ENCODE results near the gene KLHL15. TPM values are rescaled to one million over a fixed set of nuclear protein-coding genes. Genes with fewer than 3 reads are reported as not detected.
"Not testable (repeated sequence)": the region's sequence is repeated elsewhere in the genome, so short reads cannot be mapped to it uniquely, and the experiment has no call there.

The KLHL15 gene
- polyA plus RNA-seq, 1 experiment = 2.7 TPM

GRCh38 chrX:23982891-23983290 is 44.1 kb downstream of the KLHL15 start:
- no peaks in the 10 kb centered on the region; the same call in 1 of the 2 replicates for H3K36me3 ChIP-seq (ENCODE audit: control insufficient read depth, insufficient read depth, low read length)
- TF ChIP-seq, protein P1, sequence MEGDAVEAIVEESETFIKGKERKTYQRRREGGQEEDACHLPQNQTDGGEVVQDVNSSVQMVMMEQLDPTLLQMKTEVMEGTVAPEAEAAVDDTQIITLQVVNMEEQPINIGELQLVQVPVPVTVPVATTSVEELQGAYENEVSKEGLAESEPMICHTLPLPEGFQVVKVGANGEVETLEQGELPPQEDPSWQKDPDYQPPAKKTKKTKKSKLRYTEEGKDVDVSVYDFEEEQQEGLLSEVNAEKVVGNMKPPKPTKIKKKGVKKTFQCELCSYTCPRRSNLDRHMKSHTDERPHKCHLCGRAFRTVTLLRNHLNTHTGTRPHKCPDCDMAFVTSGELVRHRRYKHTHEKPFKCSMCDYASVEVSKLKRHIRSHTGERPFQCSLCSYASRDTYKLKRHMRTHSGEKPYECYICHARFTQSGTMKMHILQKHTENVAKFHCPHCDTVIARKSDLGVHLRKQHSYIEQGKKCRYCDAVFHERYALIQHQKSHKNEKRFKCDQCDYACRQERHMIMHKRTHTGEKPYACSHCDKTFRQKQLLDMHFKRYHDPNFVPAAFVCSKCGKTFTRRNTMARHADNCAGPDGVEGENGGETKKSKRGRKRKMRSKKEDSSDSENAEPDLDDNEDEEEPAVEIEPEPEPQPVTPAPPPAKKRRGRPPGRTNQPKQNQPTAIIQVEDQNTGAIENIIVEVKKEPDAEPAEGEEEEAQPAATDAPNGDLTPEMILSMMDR (IDR thresholded peaks at IDR 0.05; ENCODE audit: insufficient read depth, low read depth, low read length) = no peak
- H3K27me3 ChIP-seq (ENCODE audit: control insufficient read depth, insufficient read depth, low read length) = no peaks in the 10 kb centered on the region
- H3K4me3 ChIP-seq (ENCODE audit: low read depth, low read length) = no peak overlapping the region
- DNase-seq (ENCODE audit: low read depth) = no peak
- ChIA-PET CTCF (no interaction called here), POLR2A (no interaction called here)

GRCh38 chrX:23981711-23982110 is 45.3 kb downstream of the KLHL15 start:
- Histone ChIP-seq H3K36me3 (ENCODE audit: control insufficient read depth, insufficient read depth, low read length) (no peaks in the 10 kb centered on the region), H3K4me3 (ENCODE audit: low read depth, low read length) (no peak overlapping the region), H3K27me3 (ENCODE audit: control insufficient read depth, insufficient read depth, low read length) (no peaks in the 10 kb centered on the region)
- ChIA-PET POLR2A (no interaction called here), CTCF (interaction anchor here (0.6 kb wide), 1 partner anchor 814 kb away, joined by 3 read pairs; no protein-coding TSS in a partner anchor)
- DNase-seq (ENCODE audit: low read depth) = no peak
- TF ChIP-seq, protein P1 (IDR thresholded peaks at IDR 0.05; ENCODE audit: insufficient read depth, low read depth, low read length) = no peak

DNA sequence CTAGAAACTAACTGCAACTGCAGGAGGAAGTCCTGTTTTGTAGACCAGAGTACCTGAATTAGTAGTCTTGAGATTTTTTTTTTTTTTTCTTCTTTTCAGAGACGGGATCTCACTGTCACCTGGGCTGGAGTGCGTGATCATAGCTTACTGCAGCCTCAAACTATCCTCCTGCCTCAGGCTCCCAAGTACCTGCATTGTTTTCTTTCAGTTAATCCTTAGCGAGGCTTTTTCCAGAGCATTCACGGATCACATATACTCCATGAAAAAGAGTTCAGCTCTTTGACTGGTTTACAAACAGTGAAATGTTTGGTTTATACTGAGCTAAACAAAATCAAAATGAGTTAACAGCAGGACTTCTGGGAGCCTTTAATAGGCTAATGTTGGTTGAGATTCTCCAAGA is 45.8 kb downstream of the KLHL15 start:
- H3K36me3 ChIP-seq (ENCODE audit: control insufficient read depth, insufficient read depth, low read length) = no peaks in the 10 kb centered on the region
- DNase-seq (ENCODE audit: low read depth) = no peak
- ChIA-PET CTCF (no interaction called here), POLR2A (no interaction called here)
- no peak overlapping the region for H3K4me3 ChIP-seq (ENCODE audit: low read depth, low read length)
- H3K27me3 ChIP-seq (ENCODE audit: control insufficient read depth, insufficient read depth, low read length) = no peaks in the 10 kb centered on the region
- TF ChIP-seq, protein P1 (IDR thresholded peaks at IDR 0.05; ENCODE audit: insufficient read depth, low read depth, low read length) = no peak

DNA sequence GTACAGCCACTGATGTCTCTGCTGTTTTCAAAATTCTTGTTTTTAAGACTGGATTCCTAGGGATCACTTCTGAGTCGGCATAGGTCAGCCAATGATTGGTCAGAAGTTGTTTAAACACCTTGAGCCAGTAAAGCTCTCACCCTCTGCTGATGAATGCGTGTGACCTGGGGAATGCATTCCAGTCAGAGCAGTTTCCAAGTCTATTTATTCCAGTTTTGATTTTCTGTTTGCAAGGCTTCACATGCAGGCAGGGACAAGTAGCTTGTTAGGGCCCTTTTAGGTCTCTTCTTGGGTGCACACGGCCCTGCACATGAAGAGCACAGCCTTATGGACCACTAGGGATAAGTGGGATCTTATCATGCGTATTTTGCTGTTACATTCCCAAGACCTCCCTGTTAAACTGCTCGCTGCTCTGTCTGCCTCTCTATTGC is 47.0 kb downstream of the KLHL15 start:
- no peaks in the 10 kb centered on the region for H3K27me3 ChIP-seq (ENCODE audit: control insufficient read depth, insufficient read depth, low read length)
- CTCF ChIA-PET = no interaction called here
- TF ChIP-seq, protein P1 (IDR thresholded peaks at IDR 0.05; ENCODE audit: insufficient read depth, low read depth, low read length) = no peak
- no peak overlapping the region for H3K4me3 ChIP-seq (ENCODE audit: low read depth, low read length)
- no peak for DNase-seq (ENCODE audit: low read depth)
- POLR2A ChIA-PET = no interaction called here
- H3K36me3 ChIP-seq (ENCODE audit: control insufficient read depth, insufficient read depth, low read length) = no peaks in the 10 kb centered on the region

DNA sequence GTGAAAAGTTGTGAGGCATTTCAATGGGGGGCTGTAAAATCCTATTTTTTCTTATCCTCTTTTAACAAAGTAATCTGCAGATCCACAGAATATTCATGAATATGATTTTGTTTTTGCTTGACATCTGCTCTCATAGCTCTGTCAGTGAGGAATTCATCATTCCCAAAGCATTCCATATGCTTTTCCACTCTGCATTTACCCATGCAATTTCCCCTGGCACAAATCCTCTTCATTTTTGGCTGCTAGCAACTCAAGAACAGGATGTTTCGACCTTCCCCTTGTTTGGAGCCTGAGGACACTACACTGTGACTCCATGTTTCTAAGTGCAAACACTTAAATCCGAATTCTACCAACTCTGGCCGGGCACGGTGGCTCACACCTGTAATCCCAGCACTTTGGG is 48.5 kb downstream of the KLHL15 start:
- no peak for DNase-seq (ENCODE audit: low read depth)
- POLR2A ChIA-PET = no interaction called here

GRCh38 chrX:23965630-23966029 is 61.4 kb downstream of the KLHL15 start:
- H3K36me3 ChIP-seq (ENCODE audit: control insufficient read depth, insufficient read depth, low read length); DNase-seq (ENCODE audit: low read depth); H3K4me3 ChIP-seq (ENCODE audit: low read depth, low read length); CTCF ChIA-PET; POLR2A ChIA-PET; H3K27me3 ChIP-seq (ENCODE audit: control insufficient read depth, insufficient read depth, low read length): not testable (repeated sequence)

More for the DNA sequence above, 48.5 kb downstream of the KLHL15 start:
- no peak overlapping the region for H3K4me3 ChIP-seq (ENCODE audit: low read depth, low read length)
- CTCF ChIA-PET = no interaction called here
- no peaks in the 10 kb centered on the region for H3K36me3 ChIP-seq (ENCODE audit: control insufficient read depth, insufficient read depth, low read length)
- TF ChIP-seq, protein P1 (IDR thresholded peaks at IDR 0.05; ENCODE audit: insufficient read depth, low read depth, low read length) = no peak
- H3K27me3 ChIP-seq (ENCODE audit: control insufficient read depth, insufficient read depth, low read length) = no peaks in the 10 kb centered on the region
